DMS 273 treated with DMSO at 0.1 percent for 48 hours (cell line): ENCODE measurements around the gene USH2A.

ENCODE experiments used
- DNase-seq: peaks from one replicate; lab custom pipeline; 2025; lab: John Stamatoyannopoulos, UW

USH2A gene

GRCh38 chr1:215599418-215600074 is 823.7 kb downstream of the USH2A start:
- peak; percentile 23 for DNase-seq

- DNase-seq: no peak
Measured at GRCh38 chr1:215597961-215598360, 825.3 kb downstream of the USH2A start.

- no peak for DNase-seq
Measured at GRCh38 chr1:215595231-215595630, 828.0 kb downstream of the USH2A start.

GRCh38 chr1:215594640-215595039 is 828.6 kb downstream of the USH2A start:
- no peak for DNase-seq

- no peak for DNase-seq
Measured at GRCh38 chr1:215590779-215591491, 832.3 kb downstream of the USH2A start.

- no peak for DNase-seq
Measured at GRCh38 chr1:215589650-215590435, 833.4 kb downstream of the USH2A start.

GRCh38 chr1:215584389-215584788 is 838.9 kb downstream of the USH2A start:
- DNase-seq: no peak

- no peak for DNase-seq
Measured at GRCh38 chr1:215583185-215583749, 840.0 kb downstream of the USH2A start.

GRCh38 chr1:215581896-215582295 is 841.4 kb downstream of the USH2A start:
- DNase-seq: no peak
